ENCODE measurements around the gene WWTR1. TPM values are rescaled to one million over a fixed set of nuclear protein-coding genes. Genes with fewer than 3 reads are reported as not detected.

Gene WWTR1
- total RNA-seq, 3 donors from 2014 or later: 11.6 to 217 (median 20.7) TPM

- Histone ChIP-seq H3K4me3 (no peak overlapping the region), H3K9me3 (no peaks in the 10 kb centered on the region), H3K36me3 (ENCODE audit: low read depth) (no peaks in the 10 kb centered on the region), H3K4me1 (ENCODE audit: low read depth) (no peaks in the 10 kb centered on the region)
- TF ChIP-seq, protein P1, sequence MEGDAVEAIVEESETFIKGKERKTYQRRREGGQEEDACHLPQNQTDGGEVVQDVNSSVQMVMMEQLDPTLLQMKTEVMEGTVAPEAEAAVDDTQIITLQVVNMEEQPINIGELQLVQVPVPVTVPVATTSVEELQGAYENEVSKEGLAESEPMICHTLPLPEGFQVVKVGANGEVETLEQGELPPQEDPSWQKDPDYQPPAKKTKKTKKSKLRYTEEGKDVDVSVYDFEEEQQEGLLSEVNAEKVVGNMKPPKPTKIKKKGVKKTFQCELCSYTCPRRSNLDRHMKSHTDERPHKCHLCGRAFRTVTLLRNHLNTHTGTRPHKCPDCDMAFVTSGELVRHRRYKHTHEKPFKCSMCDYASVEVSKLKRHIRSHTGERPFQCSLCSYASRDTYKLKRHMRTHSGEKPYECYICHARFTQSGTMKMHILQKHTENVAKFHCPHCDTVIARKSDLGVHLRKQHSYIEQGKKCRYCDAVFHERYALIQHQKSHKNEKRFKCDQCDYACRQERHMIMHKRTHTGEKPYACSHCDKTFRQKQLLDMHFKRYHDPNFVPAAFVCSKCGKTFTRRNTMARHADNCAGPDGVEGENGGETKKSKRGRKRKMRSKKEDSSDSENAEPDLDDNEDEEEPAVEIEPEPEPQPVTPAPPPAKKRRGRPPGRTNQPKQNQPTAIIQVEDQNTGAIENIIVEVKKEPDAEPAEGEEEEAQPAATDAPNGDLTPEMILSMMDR (IDR thresholded peaks at IDR 0.05): no peak
- intact Hi-C loops (cut with DNase I, micrococcal nuclease): no loop called here
- ATAC-seq (no peak), DNase-seq (no peak)
Observed at GRCh38 chr3:149630806-149631205, 27.0 kb downstream of the WWTR1 start.

DNA sequence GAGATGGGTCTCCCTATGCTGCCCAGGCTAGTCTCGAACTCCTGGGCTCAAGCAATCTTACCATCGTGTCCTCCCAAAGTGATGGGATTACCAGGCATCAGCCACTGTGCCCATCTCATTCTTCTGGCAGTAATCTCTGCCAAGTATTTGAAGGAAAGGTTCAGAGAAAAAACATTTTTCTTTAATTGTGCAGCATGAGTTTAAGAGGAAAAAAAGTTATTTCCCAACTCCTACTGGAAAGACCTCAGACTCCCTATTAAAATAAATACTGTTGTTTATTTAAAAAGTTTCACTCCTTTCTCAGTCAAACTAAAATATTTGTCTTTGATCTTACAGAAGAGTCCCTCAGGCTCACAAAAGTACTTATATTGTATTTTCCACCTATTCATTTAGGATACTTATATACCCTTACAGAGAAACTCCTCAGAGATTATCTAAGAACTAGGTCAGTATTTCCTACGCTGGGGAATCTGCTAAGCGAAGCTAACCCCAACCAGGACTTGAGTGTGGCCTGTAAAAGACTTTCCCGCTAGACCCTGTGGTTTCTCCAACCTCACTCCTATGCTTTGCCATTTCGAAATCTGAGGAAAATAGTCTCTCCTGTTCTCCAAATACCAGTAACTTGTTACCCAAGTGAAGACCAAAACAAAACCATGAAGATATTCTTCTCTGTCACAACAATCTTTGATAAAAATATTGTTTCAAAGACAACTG lies 28.7 kb downstream of the WWTR1 start:
- intact Hi-C loops (cut with DNase I, micrococcal nuclease): no loop called here
- no peak for DNase-seq
- Histone ChIP-seq H3K36me3 (ENCODE audit: low read depth) (no peaks in the 10 kb centered on the region), H3K9me3 (no peaks in the 10 kb centered on the region), H3K4me1 (ENCODE audit: low read depth) (no peaks in the 10 kb centered on the region), H3K4me3 (no peak overlapping the region)
- TF ChIP-seq, protein P1 (IDR thresholded peaks at IDR 0.05): no peak
- ATAC-seq: no peak

GRCh38 chr3:149626671-149627070 lies 31.2 kb downstream of the WWTR1 start:
- Histone ChIP-seq H3K4me1 (ENCODE audit: low read depth) (no peaks in the 10 kb centered on the region), H3K36me3 (ENCODE audit: low read depth) (no peaks in the 10 kb centered on the region), H3K4me3 (no peak overlapping the region), H3K9me3 (no peaks in the 10 kb centered on the region)
- DNase-seq (no peak), ATAC-seq (no peak)
- TF ChIP-seq, protein P1 (IDR thresholded peaks at IDR 0.05): no peak
- intact Hi-C loops (cut with DNase I, micrococcal nuclease): no loop called here

- TF ChIP-seq, protein P1 (IDR thresholded peaks at IDR 0.05): no peak
- H3K4me3 ChIP-seq: no peak overlapping the region
- no peaks in the 10 kb centered on the region for H3K36me3 ChIP-seq (ENCODE audit: low read depth)
- H3K9me3 ChIP-seq: no peaks in the 10 kb centered on the region
- ATAC-seq (no peak), DNase-seq (no peak)
- intact Hi-C loops (cut with DNase I, micrococcal nuclease): no loop called here
- no peaks in the 10 kb centered on the region for H3K4me1 ChIP-seq (ENCODE audit: low read depth)
Observed at GRCh38 chr3:149625795-149626194, 32.0 kb downstream of the WWTR1 start.

GRCh38 chr3:149623824-149624223 lies 34.0 kb downstream of the WWTR1 start:
- H3K4me3 ChIP-seq: no peak overlapping the region
- ATAC-seq (no peak), DNase-seq (no peak)
- H3K36me3 ChIP-seq (ENCODE audit: low read depth): no peaks in the 10 kb centered on the region
- TF ChIP-seq, protein P1 (IDR thresholded peaks at IDR 0.05): no peak
- intact Hi-C loops (cut with DNase I, micrococcal nuclease): no loop called here
- no peaks in the 10 kb centered on the region for H3K9me3 ChIP-seq
- H3K4me1 ChIP-seq (ENCODE audit: low read depth): no peaks in the 10 kb centered on the region

Data from mucosa of descending colon (tissue), 3 donors.